A549 (cell line): ENCODE data around the gene BRAT1.

Source experiments
- CTCF ChIP-seq: fragments of >200 bp; sonication (Bioruptor Twin); formaldehyde crosslinking; IDR thresholded peaks from 3 replicates; pipeline ENCODE4 v1.5.1; 2016
- E2F6 ChIP-seq: IDR thresholded peaks from 2 replicates; pipeline ENCODE4 v1.6.1; 2012; ENCODE audit warnings: low read depth, borderline replicate concordance
- EP300 ChIP-seq, 2 experiments: fragments of >200 bp; sonication (Bioruptor Twin); formaldehyde crosslinking; IDR thresholded peaks; 2 replicates in 1 of 2; 3 replicates in 1 of 2; pipeline ENCODE4 v1.6.1; 2016 to 2017
- GATA3 ChIP-seq: IDR thresholded peaks from 2 replicates; pipeline ENCODE4 v1.6.1; 2012; ENCODE audit warnings: borderline replicate concordance
- HDAC2 ChIP-seq: fragments of 200-600 bp; sonication (generic); IDR thresholded peaks from 2 replicates; pipeline ENCODE4 v1.6.1; 2016
- JUNB ChIP-seq: fragments of >200 bp; sonication (Bioruptor Twin); formaldehyde crosslinking; IDR thresholded peaks from 2 replicates; pipeline ENCODE4 v1.6.1; 2016
- KDM1A ChIP-seq: fragments of 200-600 bp; sonication (generic); IDR thresholded peaks from 2 replicates; pipeline ENCODE4 v1.6.1; 2016; ENCODE audit warnings: low read depth, mild to moderate bottlenecking
- MAFK ChIP-seq: fragments of 450-650 bp; IDR thresholded peaks from 2 replicates; pipeline ENCODE4 v1.6.1; 2014; ENCODE audit not compliant: partially characterized antibody
- POLR2A ChIP-seq: IDR thresholded peaks from 2 replicates; pipeline ENCODE4 v1.6.1; 2012; ENCODE audit warnings: mild to moderate bottlenecking, low read length
- RFX5 ChIP-seq: fragments of 450-650 bp; IDR thresholded peaks from 2 replicates; pipeline ENCODE4 v1.7.1; 2014; ENCODE audit warnings: antibody characterized with exemption, mild to moderate bottlenecking, moderate library complexity
- SMC3 ChIP-seq: fragments of >200 bp; sonication (Bioruptor Twin); formaldehyde crosslinking; IDR thresholded peaks from 3 replicates; pipeline ENCODE4 v1.6.1; 2018; ENCODE audit warnings: inconsistent platforms
- ZSCAN20 ChIP-seq: fragments of 250-450 bp; sonication (Bioruptor Pico); IDR thresholded peaks from 2 replicates; pipeline ENCODE4 v1.8.0; 2022; ENCODE audit warnings: mild to moderate bottlenecking, moderate library complexity
- TF ChIP-seq, protein P1 (sequence below): fragments of 250-450 bp; sonication (Bioruptor Pico); IDR thresholded peaks from 2 replicates; pipeline ENCODE4 v1.5.0; 2020; ENCODE audit warnings: low read depth, mild to moderate bottlenecking, moderate library complexity

- TF ChIP-seq CTCF (no peak), POLR2A (no peak), EP300 (IDR thresholded peaks at IDR 0.05) (no peak), RFX5 (no peak), KDM1A (no peak), GATA3 (no peak), MAFK (no peak), E2F6 (no peak), JUNB (no peak), HDAC2 (no peak), ZSCAN20 (CRISPR knock-in tag) (no peak), SMC3 (no peak)
- TF ChIP-seq, protein P1, sequence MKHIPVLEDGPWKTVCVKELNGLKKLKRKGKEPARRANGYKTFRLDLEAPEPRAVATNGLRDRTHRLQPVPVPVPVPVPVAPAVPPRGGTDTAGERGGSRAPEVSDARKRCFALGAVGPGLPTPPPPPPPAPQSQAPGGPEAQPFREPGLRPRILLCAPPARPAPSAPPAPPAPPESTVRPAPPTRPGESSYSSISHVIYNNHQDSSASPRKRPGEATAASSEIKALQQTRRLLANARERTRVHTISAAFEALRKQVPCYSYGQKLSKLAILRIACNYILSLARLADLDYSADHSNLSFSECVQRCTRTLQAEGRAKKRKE (CRISPR knock-in tag): no peak
Measured at GRCh38 chr7:2539031-2539911, 16.1 kb downstream of the BRAT1 start.
